AG09309 (cell line): Measurements from ENCODE around the gene ADAMTS12.

Experiments used
- DNase-seq: peaks from one replicate; pipeline ENCODE4 v3.0.0-alpha.2; 2010; ENCODE audit warnings: low read depth
- H3K4me3 ChIP-seq: 2 replicates; pipeline ENCODE4 v1.5.1; 2011; ENCODE audit warnings: mild to moderate bottlenecking, low read depth, low read length, moderate library complexity; ENCODE audit not compliant: control insufficient read depth
- TF ChIP-seq, protein P1 (sequence below): IDR thresholded peaks from 2 replicates; pipeline ENCODE4 v1.5.1; 2011; ENCODE audit warnings: mild to moderate bottlenecking, low read depth, low read length, inconsistent platforms; ENCODE audit not compliant: insufficient read depth, control insufficient read depth; ENCODE audit errors: missing control alignments

The ADAMTS12 gene

DNA sequence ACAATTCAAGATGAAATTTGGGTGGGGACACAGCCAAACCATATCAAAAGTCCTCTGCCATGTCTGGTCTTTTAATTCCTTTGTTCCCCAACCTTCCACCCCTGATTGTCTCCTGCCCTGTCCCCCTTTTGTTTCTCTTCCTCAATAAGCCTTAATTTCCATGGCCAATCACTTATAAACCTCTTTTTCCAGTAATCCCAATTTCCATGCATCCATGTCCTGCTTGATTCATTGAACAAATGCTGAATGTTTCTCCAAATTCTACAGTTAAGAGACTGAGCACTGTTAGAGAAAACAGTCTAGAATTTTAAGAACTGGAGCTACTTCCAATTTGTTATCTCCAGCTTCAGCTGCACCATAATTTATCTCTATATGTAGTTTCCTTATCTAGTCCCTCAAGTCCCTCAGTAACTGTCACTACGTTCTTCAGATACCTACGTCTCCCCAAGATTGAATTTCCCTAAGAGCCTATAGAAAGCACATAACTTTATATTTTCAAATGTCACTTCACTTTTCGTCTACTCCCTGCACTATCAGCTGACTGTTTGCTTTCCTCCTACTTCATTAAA is 416.8 kb downstream of the ADAMTS12 start:
- H3K4me3 ChIP-seq = no peak overlapping the region
- DNase-seq = no peak
- TF ChIP-seq, protein P1, sequence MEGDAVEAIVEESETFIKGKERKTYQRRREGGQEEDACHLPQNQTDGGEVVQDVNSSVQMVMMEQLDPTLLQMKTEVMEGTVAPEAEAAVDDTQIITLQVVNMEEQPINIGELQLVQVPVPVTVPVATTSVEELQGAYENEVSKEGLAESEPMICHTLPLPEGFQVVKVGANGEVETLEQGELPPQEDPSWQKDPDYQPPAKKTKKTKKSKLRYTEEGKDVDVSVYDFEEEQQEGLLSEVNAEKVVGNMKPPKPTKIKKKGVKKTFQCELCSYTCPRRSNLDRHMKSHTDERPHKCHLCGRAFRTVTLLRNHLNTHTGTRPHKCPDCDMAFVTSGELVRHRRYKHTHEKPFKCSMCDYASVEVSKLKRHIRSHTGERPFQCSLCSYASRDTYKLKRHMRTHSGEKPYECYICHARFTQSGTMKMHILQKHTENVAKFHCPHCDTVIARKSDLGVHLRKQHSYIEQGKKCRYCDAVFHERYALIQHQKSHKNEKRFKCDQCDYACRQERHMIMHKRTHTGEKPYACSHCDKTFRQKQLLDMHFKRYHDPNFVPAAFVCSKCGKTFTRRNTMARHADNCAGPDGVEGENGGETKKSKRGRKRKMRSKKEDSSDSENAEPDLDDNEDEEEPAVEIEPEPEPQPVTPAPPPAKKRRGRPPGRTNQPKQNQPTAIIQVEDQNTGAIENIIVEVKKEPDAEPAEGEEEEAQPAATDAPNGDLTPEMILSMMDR = no peak

DNA sequence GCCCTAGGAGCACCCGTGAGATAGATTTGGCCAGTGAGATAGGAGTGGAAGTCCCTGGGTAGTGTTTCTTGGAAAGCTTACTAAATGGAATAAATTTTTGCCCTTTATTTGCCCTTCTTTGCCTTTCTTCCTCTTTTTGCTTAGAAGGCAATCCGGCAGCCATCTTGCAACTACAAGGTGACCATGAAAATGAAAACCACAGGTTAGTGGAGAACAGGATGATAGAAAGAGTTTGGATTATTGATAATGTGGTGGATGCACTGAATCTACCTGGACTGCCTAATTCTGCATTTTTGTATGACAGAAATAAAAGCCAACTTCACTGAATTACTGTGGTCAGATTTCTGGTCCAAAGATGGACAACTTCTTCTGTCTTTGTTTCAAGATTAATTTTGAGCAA is 417.8 kb downstream of the ADAMTS12 start:
- TF ChIP-seq, protein P1 = no peak
- H3K4me3 ChIP-seq = no peak overlapping the region
- DNase-seq = no peak
